PFSK-1 (cell line): ENCODE measurements around the gene PTPRK.

Experiments used
- FOXP2 ChIP-seq: optimal IDR thresholded peaks from 2 replicates; pipeline ENCODE3; 2011; ENCODE audit warnings: borderline replicate concordance, control low read depth, inconsistent platforms; ENCODE audit not compliant: insufficient read depth; ENCODE audit errors: extremely low read length, extremely low read depth
- POLR2AphosphoS5 ChIP-seq: IDR thresholded peaks from 2 replicates; pipeline ENCODE4 v1.6.1; 2012; ENCODE audit warnings: low read depth, mild to moderate bottlenecking, control low read depth, low read length, moderate library complexity
- SIN3A ChIP-seq: IDR thresholded peaks from 2 replicates; pipeline ENCODE4 v1.6.1; 2012; ENCODE audit warnings: mild to moderate bottlenecking, low read length, moderate library complexity, borderline replicate concordance; ENCODE audit not compliant: insufficient read depth
- TAF1 ChIP-seq: IDR thresholded peaks from 2 replicates; pipeline ENCODE4 v1.6.1; 2012; ENCODE audit warnings: low read length, control low read depth, borderline replicate concordance; ENCODE audit not compliant: insufficient read depth
- TF ChIP-seq, protein P1 (sequence below), 2 experiments: IDR thresholded peaks; 2 replicates each; pipeline versions ENCODE4 v1.6.1 to v1.8.0; 2011 to 2012; ENCODE audit warnings: low read depth in 2 of 2, low read length in 2 of 2, control low read depth in 1 of 2, inconsistent platforms in 1 of 2, mild to moderate bottlenecking in 1 of 2, moderate library complexity in 1 of 2; ENCODE audit not compliant: insufficient read depth in 1 of 2

Gene PTPRK

DNA sequence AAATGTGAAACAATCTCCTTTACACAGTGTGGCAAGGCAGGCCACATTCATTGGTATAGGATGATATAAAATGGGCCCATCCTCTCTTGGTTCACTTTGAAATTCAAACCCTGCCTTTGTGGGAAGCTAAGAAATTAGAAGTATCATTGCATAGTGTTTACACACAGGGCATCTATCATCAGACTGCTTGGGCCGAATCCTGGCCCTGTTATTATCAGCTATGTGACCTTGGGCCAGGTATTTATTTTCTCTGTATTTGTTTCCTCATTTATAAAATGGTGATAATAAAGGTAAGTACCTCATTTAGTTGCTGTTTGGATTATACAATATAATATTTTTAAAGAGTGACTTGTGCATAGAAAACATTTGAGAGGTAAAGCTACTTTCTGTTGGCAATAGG is 45.5 kb downstream of the PTPRK start:
- TF ChIP-seq POLR2AphosphoS5 (no peak), FOXP2 (no peak), SIN3A (no peak), TAF1 (no peak)
- TF ChIP-seq, protein P1, sequence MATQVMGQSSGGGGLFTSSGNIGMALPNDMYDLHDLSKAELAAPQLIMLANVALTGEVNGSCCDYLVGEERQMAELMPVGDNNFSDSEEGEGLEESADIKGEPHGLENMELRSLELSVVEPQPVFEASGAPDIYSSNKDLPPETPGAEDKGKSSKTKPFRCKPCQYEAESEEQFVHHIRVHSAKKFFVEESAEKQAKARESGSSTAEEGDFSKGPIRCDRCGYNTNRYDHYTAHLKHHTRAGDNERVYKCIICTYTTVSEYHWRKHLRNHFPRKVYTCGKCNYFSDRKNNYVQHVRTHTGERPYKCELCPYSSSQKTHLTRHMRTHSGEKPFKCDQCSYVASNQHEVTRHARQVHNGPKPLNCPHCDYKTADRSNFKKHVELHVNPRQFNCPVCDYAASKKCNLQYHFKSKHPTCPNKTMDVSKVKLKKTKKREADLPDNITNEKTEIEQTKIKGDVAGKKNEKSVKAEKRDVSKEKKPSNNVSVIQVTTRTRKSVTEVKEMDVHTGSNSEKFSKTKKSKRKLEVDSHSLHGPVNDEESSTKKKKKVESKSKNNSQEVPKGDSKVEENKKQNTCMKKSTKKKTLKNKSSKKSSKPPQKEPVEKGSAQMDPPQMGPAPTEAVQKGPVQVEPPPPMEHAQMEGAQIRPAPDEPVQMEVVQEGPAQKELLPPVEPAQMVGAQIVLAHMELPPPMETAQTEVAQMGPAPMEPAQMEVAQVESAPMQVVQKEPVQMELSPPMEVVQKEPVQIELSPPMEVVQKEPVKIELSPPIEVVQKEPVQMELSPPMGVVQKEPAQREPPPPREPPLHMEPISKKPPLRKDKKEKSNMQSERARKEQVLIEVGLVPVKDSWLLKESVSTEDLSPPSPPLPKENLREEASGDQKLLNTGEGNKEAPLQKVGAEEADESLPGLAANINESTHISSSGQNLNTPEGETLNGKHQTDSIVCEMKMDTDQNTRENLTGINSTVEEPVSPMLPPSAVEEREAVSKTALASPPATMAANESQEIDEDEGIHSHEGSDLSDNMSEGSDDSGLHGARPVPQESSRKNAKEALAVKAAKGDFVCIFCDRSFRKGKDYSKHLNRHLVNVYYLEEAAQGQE (IDR thresholded peaks at IDR 0.05; ENCODE audit: insufficient read depth in 1 of 2, low read depth in 2 of 2, low read length in 2 of 2), result no peak

DNA sequence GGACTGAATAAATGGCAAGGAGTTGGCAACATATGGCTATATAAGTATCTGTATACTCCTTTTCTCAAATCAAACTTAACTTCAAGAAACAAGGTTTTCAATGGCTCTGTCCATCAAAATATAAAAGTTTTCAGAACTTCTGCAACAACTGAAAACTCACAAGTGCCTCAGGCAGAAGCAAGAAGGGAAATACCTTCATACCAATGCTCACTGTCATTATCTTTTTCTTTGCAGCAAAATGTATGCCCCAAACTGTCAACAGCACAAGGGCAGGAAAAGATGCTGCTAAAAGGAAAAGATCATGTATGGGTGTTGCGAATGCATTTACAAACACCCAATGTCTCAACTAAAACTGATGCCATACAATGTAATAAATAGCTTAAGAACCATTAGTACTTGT is 45.9 kb downstream of the PTPRK start:
- no peak for TF ChIP-seq TAF1
- TF ChIP-seq POLR2AphosphoS5, result no peak
- no peak for TF ChIP-seq SIN3A
- TF ChIP-seq, protein P1 (IDR thresholded peaks at IDR 0.05; ENCODE audit: insufficient read depth in 1 of 2, low read depth in 2 of 2, low read length in 2 of 2), result no peak
- TF ChIP-seq FOXP2, result no peak

DNA sequence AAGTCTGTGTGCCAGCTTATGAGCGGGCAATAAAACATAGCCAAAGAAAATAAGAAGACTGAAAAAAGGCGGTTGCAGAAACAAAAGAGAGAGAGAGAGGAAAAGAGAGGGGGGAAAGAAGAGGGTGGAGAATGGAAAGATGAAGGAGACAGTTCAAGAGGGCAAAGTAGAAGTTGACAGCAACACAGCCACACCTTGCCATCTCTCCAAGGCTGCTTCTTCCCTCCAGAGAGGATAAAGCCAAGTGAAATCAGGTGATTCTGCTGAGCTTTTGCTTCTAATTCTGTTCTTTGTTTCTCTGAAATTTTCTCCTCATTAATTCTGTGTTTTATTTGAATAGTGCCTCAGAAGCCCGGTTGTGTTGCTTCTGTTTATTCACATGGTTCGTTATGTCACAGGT is 48.5 kb downstream of the PTPRK start:
- no peak for TF ChIP-seq SIN3A
- TF ChIP-seq, protein P1 (IDR thresholded peaks at IDR 0.05; ENCODE audit: insufficient read depth in 1 of 2, low read depth in 2 of 2, low read length in 2 of 2), result no peak
- no peak for TF ChIP-seq POLR2AphosphoS5
- TF ChIP-seq TAF1, result no peak
- TF ChIP-seq FOXP2, result no peak

DNA sequence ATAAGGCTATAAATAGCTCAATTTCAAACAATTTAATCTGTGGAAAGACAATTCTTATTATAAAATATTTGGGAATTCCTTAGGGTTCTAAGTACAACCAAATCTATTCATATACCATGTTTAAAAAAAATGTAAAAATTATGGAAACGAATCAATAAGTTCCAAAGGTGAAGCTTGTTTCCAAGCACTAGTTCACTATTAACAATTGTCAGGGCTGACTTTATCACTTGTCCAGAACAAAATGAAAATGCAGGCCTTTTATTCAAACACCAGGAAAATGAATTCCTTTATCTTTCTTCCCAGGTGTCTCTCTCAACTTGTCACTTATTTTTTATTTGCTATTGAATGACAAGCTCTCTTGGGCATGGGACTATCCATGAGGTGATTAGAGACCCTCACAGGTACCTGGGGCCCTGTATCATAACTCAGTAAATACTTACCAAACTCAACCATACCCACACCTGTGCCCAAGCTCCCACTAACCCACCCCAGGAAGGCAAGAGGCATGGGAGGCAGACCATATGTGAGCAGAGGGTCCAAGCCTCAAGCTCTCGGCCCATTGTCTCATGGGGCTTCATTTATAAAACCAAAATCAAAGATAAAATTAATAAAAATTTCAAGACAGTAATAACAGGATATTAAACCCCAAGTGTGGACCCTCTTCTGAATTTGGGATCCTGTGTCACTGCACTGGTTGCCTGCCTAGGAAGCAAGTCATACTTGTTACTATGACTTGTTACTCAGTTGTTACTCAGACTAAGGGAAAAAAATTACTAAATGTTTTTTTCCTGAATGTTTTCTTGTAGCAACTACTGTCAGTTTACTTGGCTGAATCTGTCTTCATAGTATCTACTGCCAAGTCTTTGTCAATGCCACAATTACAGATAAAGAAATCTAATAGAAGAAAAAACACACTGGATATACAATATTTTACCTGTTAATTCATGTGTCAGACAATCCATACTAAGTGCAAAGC is 54.7 kb downstream of the PTPRK start:
- TF ChIP-seq FOXP2, result no peak
- TF ChIP-seq SIN3A, result no peak
- no peak for TF ChIP-seq TAF1
- no peak for TF ChIP-seq POLR2AphosphoS5

DNA sequence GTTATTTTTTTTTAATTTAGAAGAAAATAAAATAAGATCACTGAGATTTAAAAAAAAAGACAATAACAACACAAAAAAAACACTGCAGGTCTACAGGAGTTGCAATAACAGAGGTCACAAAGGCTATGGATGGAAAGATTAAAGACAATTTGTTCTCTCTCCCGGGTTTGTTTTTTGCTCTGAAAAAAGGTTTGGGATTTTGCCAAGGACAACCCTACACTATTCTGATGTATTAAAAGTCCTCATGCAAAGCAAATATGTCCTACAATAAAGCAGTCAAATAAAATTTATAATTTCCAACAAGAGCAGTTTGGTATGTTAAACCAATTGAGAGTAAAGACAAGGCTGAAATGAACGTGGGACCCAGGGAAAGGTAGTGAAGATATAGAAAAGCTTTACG is 55.6 kb downstream of the PTPRK start:
- TF ChIP-seq SIN3A (no peak), POLR2AphosphoS5 (no peak), TAF1 (no peak), FOXP2 (no peak)
- TF ChIP-seq, protein P1 (IDR thresholded peaks at IDR 0.05; ENCODE audit: insufficient read depth in 1 of 2, low read depth in 2 of 2, low read length in 2 of 2), result no peak
